ENCODE results near the gene BCAT1.

Gene BCAT1, protein sequence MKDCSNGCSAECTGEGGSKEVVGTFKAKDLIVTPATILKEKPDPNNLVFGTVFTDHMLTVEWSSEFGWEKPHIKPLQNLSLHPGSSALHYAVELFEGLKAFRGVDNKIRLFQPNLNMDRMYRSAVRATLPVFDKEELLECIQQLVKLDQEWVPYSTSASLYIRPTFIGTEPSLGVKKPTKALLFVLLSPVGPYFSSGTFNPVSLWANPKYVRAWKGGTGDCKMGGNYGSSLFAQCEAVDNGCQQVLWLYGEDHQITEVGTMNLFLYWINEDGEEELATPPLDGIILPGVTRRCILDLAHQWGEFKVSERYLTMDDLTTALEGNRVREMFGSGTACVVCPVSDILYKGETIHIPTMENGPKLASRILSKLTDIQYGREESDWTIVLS

DNA sequence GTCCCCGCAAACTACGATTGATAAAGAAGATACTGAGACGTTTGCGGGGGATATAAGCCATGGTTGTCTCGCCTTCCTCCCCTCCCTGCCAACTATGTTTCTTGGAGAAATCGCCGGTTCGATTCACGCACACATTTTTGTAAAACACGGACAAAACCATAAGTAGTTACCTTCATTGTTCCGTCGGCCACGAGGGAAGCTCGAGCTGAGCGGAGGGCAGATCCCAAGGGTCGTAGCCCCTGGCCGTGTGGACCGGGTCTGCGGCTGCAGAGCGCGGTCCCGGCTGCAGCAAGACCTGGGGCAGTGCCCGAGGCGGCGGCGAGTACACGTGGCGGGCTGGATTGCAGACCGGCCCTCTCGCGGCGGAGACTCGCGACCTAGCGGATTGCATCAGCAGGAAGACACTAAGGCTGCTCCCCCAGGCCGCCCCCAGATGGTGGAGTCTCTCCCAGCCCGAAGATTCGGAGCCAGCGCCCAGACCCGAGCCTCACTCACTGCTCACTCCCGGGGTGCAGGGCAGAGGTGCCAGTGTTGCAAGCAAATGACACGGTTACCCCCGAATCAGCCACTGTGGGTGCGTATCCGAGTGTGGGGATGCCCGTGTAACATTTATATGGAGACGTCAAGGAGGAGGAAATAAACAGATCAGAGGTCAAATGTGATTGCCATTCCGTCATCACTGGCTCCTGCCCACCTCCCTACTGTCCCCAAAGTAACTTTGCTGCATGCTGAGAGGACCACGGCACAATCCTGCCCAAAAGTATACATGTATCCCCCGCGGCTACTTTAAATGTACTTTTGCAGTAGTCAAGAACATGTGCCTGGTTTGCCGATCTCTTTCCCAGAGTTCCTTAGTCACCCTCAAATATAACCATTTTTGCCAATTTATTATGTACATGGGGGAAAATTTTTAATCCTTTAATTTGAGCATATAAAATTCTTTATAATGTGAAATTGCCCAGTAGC lies at the start of gene BCAT1:
BCAT1 (minus strand) TSS at position 345 of the 966 bp plus-strand sequence; CDS start at position 176, 169 bp downstream.
- no peak for DNase-seq

DNA sequence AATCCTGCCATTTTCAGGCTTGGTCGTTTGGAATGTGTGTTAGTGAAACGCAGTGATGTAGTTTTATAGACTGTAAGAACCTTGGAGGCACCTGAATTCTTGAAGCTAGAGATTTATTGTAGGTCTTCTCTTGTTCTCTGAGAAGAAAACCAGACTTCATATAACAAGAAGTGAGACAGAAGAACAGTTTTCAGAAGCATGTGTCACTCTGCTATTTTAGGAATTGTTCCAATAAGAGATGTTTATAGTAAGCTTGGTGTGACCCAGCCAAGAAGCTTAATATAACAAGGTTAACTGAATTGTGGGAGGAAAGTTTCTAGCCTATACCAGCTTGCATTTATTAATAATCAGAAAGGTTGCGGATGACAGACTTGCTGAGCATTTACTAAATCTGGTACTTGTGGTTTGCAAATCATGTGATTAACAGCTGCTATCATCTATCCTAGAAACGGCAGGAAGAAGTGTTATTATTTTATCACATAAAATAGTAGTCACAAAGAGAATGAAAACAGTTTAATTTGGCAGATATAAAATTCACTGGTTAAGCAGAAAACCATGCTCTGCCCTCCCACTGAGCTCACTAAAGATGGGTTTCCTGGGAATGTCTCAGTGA lies 49.2 kb upstream of the BCAT1 start:
- DNase-seq: no peak

DNA sequence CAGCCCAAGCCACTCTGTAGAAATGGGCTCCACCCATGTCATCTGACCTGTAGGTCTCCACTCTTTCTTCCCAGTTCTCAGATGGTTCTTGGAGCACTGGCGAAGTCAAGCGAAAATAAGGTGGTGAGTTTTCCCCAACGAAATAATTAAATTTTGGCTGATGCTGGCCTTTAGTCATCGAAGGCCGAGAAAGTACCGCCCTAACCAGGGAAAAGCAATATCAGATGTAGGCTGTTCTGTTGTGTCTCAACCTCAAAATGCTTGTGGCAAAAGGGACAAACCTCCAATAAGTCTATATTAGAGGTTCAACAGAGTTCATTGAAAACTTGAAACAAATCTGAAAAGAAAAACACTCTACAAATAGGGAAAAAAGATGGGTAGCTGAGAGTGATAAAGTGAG lies 48.6 kb upstream of the BCAT1 start:
- no peak for DNase-seq

DNA sequence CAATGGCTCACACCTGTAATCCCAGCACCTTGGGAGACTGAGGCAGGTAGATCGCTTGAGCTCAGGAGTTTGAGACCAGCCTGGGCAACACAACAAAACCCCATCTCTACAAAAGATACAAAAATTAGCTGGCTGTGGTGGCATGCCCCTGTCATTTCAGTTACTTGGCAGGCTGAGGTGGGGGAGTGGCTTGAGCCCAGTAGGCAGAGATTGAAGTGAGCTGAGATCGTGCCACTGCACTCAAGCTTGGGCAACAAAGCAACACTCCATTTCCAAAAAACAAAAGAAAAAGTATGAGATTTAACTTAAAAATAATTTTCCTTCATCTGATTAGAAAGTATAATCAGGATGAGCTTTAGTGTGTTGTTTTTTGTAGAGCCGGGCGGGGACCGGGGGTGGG lies 47.9 kb upstream of the BCAT1 start:
- no peak for DNase-seq

DNA sequence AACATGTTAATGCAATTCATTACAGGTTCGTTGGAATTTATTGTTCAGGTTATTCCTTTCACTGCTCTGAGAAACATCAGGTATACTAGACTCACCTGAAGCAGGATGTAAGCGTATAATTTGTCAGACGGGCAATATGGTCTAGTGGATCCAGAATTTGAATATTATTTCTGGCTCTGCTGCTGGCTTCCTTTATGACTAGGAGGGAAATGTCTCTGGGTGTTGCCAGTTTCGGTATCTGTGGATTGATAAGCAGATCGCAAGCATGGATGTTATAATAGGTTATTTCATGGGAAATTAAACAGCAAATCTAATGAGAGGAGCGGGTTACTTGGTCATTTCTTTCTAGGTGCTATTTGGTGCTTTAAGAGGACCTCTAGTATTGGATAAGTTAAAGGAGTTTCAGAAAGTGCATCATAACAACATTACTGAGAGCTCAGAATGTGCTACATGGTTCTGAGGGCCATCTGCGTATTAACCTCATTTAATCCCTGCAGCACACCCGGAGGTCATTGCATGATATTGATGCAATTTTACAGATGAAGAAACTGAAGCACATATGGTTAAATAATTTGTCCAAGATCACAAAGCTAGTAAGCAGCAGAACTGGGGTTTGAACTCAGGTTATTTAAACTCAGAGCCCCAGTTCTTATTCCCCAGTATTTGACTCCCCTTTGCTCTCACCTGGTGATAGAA lies 47.3 kb upstream of the BCAT1 start:
- no peak for DNase-seq

DNA sequence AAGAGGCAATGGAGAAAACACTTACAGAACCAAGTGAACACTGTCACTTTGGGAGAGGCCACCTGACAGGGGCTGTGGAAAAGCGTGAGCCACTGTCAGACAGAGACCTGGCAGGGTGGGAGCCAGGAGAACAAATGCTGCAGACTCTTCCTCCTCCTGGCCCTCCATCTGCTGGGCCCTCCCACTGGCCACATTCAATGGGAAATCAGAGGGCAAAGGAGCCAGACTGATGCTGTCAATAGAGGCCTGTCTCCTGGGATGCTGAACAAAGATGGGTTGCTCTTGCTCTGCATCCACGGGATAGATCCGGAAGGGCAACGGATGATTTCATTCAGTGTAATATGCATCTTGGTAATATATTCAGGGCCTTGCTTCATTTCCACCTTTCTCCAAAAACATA lies 44.9 kb upstream of the BCAT1 start:
- no peak for DNase-seq

DNA sequence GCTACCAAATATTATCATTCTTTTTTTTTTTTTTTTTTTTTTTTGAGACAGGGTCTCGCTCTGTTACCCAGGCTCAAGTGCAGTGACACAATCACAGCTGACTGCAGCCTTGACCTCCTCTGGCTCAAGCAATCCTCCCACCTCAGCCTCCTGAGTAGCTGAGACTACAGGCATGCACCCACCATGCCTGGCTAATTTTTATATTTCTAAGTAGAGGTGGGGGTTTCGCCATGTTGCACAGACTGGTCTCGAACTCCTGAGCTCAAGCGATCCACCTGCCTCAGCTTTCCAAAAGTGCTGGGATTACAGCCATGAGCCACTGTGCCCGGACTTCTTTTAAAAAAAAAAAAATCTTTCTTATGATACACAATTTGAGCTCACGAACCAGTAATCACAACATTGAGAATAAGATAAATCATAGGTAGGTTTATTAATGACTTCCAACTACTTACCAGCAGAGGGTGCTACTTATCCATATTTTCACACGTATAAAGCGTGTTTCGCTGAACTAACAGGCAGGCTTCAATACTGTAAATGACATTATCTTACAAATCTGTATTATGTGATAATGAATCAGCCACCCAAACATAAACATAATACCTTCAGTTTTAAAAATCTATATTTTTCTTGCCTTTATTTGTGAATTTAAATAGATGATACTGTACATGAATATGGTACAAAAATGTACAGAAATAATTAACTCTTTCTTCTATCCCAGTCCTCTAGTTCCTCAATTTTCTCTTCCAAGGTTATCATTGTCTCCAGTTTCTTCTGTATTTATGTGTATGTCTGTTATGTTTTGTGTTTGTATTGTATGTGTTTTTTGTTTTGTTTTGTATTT lies 42.5 kb upstream of the BCAT1 start:
- no peak for DNase-seq

DNA sequence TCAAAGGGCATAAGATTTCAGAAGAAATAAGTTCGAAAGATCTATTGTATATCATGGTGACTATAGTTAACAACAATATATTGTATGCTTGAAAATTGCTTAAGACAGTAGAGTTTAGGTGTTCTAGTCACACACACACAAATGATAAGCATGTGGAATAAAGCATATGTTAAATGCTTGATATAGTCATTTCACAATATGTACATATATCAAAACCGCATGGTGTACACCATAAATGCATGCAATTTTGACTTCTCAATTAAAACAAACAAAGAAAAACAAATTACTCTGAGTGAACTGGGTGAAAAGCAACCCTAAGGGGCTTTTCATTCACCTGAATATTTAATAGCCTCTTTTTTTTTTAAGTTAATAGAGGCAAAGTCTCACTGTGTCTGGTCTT lies 40.3 kb upstream of the BCAT1 start:
- DNase-seq: no peak

DNA sequence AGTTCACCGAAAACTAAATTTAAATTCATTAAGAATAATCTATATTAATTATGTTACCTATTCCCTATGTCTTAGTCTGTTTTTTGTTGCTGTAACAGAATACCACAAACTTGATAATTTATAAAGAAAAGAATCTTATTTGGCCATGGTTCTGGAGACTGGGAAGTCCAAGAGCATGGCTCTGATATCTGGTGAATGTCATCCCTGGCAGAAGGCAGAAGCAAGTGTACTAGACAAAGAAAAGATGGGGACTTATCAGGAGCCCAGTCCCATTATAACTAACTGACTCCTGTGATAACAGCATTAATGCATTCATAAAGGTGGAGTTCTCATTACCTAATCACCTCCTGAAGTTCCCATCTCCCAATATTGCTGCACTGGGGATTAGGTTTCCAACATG lies 33.3 kb upstream of the BCAT1 start:
- no peak for DNase-seq

DNA sequence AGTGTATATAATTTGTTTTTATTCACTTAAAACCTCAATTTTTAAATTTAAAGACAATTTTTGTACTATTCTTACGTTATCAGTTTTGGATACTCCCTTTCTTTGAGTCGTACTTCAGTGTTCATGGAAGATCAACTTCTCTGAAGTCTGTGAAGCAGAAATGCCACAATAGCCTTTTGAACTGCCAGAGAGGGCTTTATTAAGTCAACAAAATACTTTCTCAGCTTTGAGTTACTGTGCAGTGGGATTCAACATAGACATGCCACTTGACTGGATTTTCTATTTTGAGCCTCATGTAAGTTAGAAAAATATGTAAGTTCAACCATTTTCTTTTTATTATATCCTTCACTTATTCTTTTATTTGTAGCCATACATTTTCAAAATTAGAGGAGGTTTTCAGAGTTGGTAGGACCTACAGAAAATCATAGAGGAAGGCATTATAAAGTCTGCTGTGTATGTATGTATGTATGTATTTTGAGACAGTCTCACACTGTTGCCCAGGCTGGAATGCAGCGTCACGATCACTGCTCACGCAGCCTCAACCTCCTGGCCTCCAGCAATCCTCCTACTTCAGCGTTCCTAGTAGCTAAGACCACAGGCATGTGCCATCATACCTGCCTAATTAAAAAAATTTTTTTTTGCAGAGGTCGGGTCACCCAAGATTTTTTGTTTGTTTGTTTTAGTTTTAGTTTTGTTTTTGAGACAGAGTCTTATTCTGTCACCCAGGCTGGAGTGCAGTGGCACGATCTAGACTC lies 31.3 kb upstream of the BCAT1 start:
- no peak for DNase-seq

DNA sequence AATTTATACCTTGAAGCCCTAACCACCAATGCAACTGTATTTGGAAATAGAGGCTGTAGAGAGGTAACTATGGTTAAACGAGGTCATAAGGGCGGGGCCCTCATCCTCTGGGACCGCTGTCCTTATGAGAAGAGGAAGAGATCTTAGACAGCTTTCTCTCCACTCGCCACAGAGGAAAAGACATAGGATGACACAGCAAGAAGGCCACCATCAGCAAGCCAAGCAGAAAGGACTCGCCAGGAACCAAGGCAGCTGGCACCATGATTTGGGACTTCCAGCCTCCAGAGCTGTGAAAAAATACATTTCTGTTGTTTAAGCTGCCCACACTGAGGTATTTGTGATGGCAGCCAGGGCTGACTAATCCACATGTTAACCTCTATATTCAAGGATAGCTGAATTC lies 30.4 kb upstream of the BCAT1 start:
- no peak for DNase-seq

DNA sequence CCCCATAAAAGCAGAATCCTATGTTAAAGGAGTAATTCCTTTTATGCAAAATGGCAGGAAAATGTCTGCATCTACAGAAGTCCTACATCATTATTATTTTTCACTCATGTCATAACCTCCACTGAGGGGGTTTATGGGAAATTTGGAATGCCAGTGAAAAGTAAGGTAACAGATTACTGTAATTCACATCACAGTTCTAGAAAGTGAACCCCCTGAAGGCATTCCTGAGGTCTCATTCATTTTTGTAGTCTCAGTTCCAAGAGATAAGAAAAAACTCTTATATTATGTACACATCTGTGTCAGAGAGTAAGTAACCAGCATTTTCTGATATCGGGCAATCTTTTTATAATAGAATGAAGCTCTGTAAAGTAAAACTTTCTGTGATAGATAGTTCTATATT lies 28.8 kb upstream of the BCAT1 start:
- DNase-seq: no peak

DNA sequence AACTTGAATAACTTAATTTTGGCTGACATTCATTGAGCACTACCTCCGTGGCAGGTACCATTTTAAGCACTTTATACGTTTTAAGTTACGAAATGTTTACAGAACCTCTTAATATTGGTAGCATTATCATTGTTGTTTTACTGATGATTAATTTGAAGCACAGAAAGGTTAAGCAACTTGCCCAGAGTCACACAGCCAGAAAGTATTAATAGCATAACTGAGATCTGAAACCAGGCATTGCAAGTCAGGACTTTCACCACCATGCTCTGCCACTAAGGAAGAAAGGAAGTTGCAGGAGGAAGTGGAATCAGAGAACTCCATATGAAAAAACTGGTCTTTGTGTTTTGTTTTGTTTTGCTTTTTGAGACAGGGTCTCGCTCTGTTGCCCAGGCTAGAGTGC lies 28.2 kb upstream of the BCAT1 start:
- DNase-seq: no peak

DNA sequence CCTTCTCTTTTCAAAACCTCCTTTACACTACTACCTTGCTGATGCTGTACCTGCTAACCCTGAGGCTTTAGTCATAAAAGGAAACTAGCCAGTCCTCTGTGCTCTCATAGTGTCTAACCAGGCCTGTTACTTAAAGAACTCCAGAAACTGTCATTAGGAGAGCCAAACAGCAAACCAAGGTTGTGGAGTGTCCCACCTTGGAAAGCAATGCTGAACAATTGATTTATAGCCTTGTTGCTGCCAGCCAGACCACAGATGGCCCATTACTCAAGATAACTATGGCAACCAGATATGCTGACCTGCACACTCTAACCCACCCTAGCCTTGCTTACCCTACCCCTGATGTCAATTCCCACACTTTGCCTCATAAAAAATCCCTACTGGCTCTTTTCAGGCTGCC lies 26.5 kb upstream of the BCAT1 start:
- no peak for DNase-seq

DNA sequence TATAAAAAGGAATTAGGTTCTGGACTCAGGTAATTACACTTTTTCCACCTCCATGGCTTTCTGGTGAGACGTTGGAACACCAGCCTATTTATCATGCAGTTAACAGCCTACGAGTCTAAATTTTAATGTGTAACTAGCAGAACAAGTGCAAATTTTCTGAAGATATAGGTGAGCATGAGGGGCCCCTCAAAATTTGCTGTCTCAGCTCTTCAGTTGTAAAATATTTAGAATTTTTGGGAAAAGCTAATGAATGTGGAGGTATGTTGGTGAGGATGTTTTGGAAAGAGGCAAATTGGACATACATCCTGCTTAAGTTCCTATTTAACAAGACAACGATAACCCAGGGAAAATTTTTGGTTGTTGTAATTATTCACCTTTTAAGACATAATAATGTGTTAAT lies 25.3 kb upstream of the BCAT1 start:
- no peak for DNase-seq

DNA sequence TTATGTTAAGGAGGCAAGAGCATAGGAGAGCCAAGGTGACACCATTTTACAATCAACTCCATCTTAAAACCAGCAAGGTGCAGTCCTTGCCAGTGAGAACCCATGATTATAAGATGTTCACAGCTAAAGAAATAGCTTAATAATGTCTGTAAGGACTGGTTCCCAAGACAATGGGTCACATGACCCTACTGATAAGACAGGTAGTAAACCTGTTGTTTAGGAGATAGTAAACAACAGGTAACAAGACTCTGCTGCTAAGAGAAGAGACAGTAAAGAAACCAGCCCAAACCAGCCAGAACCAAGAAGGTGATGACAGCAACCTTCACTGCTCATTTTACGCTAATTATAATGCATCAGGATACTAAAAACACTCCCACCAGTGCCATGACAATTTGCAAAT lies 23.2 kb upstream of the BCAT1 start:
- DNase-seq: no peak

DNA sequence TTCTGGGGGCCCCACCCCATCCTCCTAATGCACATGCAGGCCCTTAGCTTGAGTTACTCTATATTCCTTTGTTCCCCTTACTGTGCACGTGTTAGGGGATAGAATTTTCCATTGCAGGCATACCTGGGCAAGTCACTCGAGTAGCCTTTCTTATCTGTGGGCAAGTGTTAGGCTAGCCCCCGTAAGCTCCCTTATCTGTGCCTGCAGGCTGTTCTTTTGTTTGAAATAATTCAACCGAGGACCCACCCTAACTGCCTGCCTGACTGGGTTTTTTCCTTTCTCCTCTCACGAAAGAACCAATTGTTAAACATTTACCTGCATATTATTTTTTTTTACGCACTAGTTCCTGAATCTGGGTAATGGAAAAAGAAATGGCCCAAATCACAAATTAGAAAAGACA lies 21.3 kb upstream of the BCAT1 start:
- no peak for DNase-seq

DNA sequence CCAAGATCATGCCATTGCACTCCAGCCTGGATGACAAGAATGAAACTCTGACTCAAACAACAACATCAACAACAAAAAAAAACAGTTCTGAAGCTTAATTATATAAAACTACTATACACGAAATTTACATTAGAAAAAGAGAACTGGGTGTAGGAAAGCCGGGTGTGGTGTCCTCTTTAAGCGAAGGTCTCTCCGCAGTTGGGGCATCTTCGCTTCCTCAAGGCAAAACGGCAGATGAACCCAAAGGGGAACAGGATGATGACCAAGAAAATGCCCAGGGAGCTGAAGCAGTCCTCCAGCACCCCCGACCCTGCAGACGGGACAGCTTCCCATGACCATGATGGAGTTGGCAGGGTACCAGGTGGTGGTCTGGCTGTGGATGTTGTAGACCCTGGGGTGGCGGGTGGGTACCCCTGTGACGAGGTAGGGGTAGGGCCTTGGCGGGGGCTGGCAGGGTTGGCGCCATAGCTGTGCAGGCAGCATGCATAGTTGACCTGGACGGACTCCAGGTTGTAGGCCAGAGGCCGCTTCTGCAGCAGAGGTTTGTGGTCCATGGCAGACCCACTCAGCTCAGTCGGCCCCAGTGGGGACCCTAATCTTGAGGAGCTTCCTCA lies 18.2 kb upstream of the BCAT1 start:
- DNase-seq: no peak

DNA sequence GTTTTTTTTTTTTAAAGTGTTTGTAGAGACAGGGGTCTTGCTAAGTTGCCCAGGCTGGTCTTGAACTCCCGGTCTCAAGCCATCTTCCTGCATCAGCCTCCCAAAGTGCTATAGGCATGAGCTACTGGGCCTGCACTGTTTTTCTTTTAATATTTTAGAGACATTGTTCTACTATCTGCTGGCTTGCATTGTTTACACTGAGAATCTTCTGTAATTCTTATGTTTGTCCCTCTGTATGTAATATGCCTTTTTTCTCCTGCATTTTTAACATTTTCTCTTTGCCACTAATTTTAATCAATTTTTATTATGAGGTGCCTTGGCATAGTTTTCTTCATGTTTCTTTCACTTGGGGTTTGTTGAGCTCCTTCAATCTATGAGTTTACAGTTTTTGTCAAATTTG lies 15.4 kb upstream of the BCAT1 start:
- no peak for DNase-seq

DNA sequence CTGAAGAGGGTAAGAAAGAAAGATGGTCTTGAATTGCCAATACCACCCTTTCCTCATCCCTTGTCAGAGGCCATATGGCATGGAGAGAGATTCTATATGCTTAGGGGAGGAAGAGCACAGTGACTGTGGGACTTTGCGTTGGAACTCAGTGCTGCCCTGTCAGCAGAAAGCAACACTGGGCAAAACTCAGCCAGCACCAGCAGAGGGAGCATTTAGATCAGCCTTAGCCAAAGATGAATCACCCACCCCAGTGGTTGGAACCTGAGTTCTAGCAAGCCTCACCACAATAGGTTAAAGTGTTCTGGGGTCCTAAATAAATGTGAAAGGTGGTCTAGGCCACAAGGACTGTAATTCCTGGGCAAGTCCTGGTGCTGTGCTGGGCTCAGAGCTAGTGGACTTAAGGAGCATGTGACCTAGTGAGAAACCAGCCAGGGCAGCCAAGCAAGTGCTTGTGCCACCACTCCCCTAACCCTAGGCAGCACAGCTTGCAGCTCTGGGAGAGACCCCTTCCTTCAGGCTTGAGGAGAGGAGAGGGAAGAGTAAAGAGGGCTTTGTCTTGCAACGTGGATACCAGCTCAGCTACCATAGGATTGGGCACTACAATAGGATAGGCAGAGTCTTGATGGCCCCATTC lies 11.4 kb upstream of the BCAT1 start:
- no peak for DNase-seq

All from cortex of kidney (tissue), 1 donor.